Endodermal cell (in vitro differentiated cells): ENCODE measurements around the gene TRRAP. TPM values are rescaled to one million over a fixed set of nuclear protein-coding genes. Genes with fewer than 3 reads are reported as not detected.
A peak's percentile ranks its signal among the peaks of the same experiment; 100 is the strongest.

Experiments used
- DNase-seq: peaks from one replicate; pipeline ENCODE4 v3.0.0-alpha.2; 2017
- H3K27ac ChIP-seq: 2 replicates; pipeline ENCODE4 v1.5.1; 2013; ENCODE audit warnings: mild to moderate bottlenecking, low read depth, low read length, moderate library complexity
- H3K27me3 ChIP-seq: 2 replicates; pipeline ENCODE4 v1.6.1; 2013; ENCODE audit warnings: mild to moderate bottlenecking, low read length, moderate library complexity; ENCODE audit not compliant: insufficient read depth, control insufficient read depth, poor library complexity, severe bottlenecking
- H3K36me3 ChIP-seq: 2 replicates; pipeline ENCODE4 v1.7.0; 2013; ENCODE audit warnings: mild to moderate bottlenecking, low read length, moderate library complexity; ENCODE audit not compliant: control insufficient read depth, insufficient read depth
- H3K4me1 ChIP-seq: one replicate; pipeline ENCODE4 v1.7.0; 2013; ENCODE audit warnings: low read length; ENCODE audit not compliant: control insufficient read depth, insufficient read depth
- H3K4me3 ChIP-seq: 2 replicates; pipeline ENCODE4 v1.5.1; 2013; ENCODE audit warnings: mild to moderate bottlenecking, low read length, moderate library complexity
- H3K9ac ChIP-seq: 2 replicates; pipeline ENCODE4 v1.6.1; 2013; ENCODE audit warnings: mild to moderate bottlenecking, low read length, moderate library complexity; ENCODE audit not compliant: poor library complexity, severe bottlenecking; ENCODE audit errors: extremely low read depth
- H3K9me3 ChIP-seq: 2 replicates; pipeline ENCODE4 v1.6.1; 2013; ENCODE audit warnings: mild to moderate bottlenecking, low read length, moderate library complexity; ENCODE audit not compliant: control insufficient read depth
- H3K27ac Mint-ChIP-seq: 2 replicates; pipeline ENCODE4 v1.8.0; 2020; ENCODE audit warnings: mixed read lengths
- H3K27me3 Mint-ChIP-seq: 2 replicates; pipeline ENCODE4 v1.8.0; 2021; ENCODE audit warnings: mild to moderate bottlenecking, mixed read lengths; ENCODE audit not compliant: insufficient read depth
- H3K36me3 Mint-ChIP-seq: 2 replicates; pipeline ENCODE4 v1.8.0; 2020; ENCODE audit warnings: low read depth, mixed read lengths
- H3K4me1 Mint-ChIP-seq: 2 replicates; pipeline ENCODE4 v1.8.0; 2020; ENCODE audit warnings: mixed read lengths
- H3K4me3 Mint-ChIP-seq: 2 replicates; pipeline ENCODE4 v1.8.0; 2020; ENCODE audit warnings: mild to moderate bottlenecking, moderate library complexity, mixed read lengths
- H3K9me3 Mint-ChIP-seq: 2 replicates; pipeline ENCODE4 v1.8.0; 2020; ENCODE audit warnings: mild to moderate bottlenecking, mixed read lengths
- CTCF ChIP-seq: fragments of 200-600 bp; sonication (generic); conservative IDR thresholded peaks from 2 replicates; pipeline ENCODE4 v1.5.0; 2021; ENCODE audit warnings: antibody characterized with exemption, mild to moderate bottlenecking
- WGBS, 2 experiments: methylation state at CpG; one replicate each; pipeline versions ENCODE4 v1.1.5 to v1.1.7; 2013; ENCODE audit warnings: missing lambda C conversion rate in 2 of 2, mixed read lengths in 1 of 2; ENCODE audit not compliant: insufficient coverage in 1 of 2, insufficient read length in 1 of 2; 5-methylcytosine and 5-hydroxymethylcytosine counted together
- total RNA-seq, 2 donors: library from RNA; stranded (reverse); fragmentation: NEBNext Ultra II Directional in 1 of 2; extraction: Animal tissue kit (Norgen Biotek cat#: 25700) in 1 of 2; gene quantifications; 2 replicates in 1 of 2; 3 replicates in 1 of 2; pipeline ENCODE4 v1.2.1, GENCODE V29; 2021

The TRRAP gene
- total RNA-seq, 2 donors from 2014 or later = 64.3 to 68.8 TPM

DNA sequence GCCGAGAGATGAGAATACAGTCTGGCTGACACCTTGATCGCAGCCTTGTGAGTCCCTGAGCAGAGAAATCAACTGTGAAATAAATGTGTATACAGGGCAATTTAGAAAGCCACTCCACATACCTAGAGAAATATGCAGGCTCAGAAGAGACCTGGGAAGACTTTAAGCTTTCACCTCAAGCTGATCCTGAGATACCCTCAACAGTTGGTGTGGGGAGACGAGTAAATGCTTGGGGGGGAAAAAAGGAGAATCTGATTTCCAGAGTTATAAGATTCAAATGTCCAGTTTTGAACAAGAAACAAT is 142.0 kb downstream of the TRRAP start:
- no peaks in the 10 kb centered on the region for H3K27me3 ChIP-seq
- no peak overlapping the region for H3K9ac ChIP-seq
- H3K4me3 Mint-ChIP-seq = no peak overlapping the region
- H3K4me1 Mint-ChIP-seq = peaks cover 9% of the 10 kb centered on the region
- TF ChIP-seq CTCF = no peak
- no peaks in the 10 kb centered on the region for H3K27me3 Mint-ChIP-seq
- H3K36me3 ChIP-seq = peaks cover 36% of the 10 kb centered on the region
- peaks cover 7% of the 10 kb centered on the region for H3K9me3 Mint-ChIP-seq
- peaks cover 69% of the 10 kb centered on the region for H3K36me3 Mint-ChIP-seq
- no peak overlapping the region for H3K4me3 ChIP-seq
- peaks cover 8% of the 10 kb centered on the region for H3K4me1 ChIP-seq
- WGBS, 2 experiments = 97 to 100% methylated on average over 3 of the region's 3 CpGs
- H3K9me3 ChIP-seq = no peaks in the 10 kb centered on the region
- H3K27ac Mint-ChIP-seq = no peak overlapping the region
- DNase-seq = no peak
- H3K27ac ChIP-seq = no peak overlapping the region

GRCh38 chr7:99021941-99022560 is 143.7 kb downstream of the TRRAP start:
- Histone ChIP-seq H3K27me3 (no peaks in the 10 kb centered on the region), H3K4me1 (peaks cover 8% of the 10 kb centered on the region), H3K27ac (no peak overlapping the region), H3K9me3 (no peaks in the 10 kb centered on the region), H3K9ac (no peak overlapping the region), H3K4me3 (no peak overlapping the region), H3K36me3 (peaks cover 36% of the 10 kb centered on the region)
- Mint-ChIP-seq H3K36me3 (peaks cover 53% of the 10 kb centered on the region), H3K4me1 (peaks cover 9% of the 10 kb centered on the region), H3K4me3 (no peak overlapping the region), H3K9me3 (no peaks in the 10 kb centered on the region), H3K27me3 (no peaks in the 10 kb centered on the region), H3K27ac (no peak overlapping the region)
- TF ChIP-seq CTCF = no peak
- WGBS, 2 experiments = 93% methylated on average over 2 to 3 of the region's 3 CpGs
- peak; percentile 36 for DNase-seq

DNA sequence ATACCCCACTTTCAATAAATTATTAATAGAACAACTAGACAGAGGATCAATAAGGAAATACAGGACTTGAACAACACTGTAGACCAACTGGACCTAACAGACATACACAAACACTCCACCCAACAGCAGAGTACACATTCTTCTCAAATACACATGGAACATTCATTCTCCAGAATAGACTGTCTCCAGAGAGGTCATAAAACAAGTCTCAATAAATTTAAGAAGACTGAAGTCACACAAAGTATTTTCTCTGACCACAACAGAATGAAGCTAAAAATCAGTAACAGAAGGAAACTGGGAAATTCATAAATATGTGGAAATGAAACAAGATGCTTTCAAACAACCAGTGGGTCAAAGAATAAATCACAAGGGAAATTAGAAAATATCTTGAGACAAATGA is 145.7 kb downstream of the TRRAP start:
- H3K36me3 Mint-ChIP-seq = peaks cover 54% of the 10 kb centered on the region
- peaks cover 9% of the 10 kb centered on the region for H3K4me1 Mint-ChIP-seq
- Histone ChIP-seq H3K27ac (no peak overlapping the region), H3K9me3 (no peaks in the 10 kb centered on the region), H3K36me3 (peaks cover 53% of the 10 kb centered on the region), H3K4me3 (no peak overlapping the region), H3K9ac (no peak overlapping the region), H3K27me3 (no peaks in the 10 kb centered on the region), H3K4me1 (peaks cover 8% of the 10 kb centered on the region)
- H3K27ac Mint-ChIP-seq = no peak overlapping the region
- no peak for DNase-seq
- TF ChIP-seq CTCF = no peak
- no peaks in the 10 kb centered on the region for H3K9me3 Mint-ChIP-seq
- H3K4me3 Mint-ChIP-seq = no peak overlapping the region
- no peaks in the 10 kb centered on the region for H3K27me3 Mint-ChIP-seq
